AG08396 (cell line): ENCODE measurements around the gene PROSER3.
A peak's percentile ranks its signal among the peaks of the same experiment; 100 is the strongest.
"Not testable (repeated sequence)": the region's sequence is repeated elsewhere in the genome, so short reads cannot be mapped to it uniquely, and the experiment has no call there.

ENCODE experiments used
- DNase-seq: peaks from one replicate; pipeline ENCODE4 v3.0.0; 2012; ENCODE audit warnings: low spot score, mixed read lengths

The PROSER3 gene

DNA sequence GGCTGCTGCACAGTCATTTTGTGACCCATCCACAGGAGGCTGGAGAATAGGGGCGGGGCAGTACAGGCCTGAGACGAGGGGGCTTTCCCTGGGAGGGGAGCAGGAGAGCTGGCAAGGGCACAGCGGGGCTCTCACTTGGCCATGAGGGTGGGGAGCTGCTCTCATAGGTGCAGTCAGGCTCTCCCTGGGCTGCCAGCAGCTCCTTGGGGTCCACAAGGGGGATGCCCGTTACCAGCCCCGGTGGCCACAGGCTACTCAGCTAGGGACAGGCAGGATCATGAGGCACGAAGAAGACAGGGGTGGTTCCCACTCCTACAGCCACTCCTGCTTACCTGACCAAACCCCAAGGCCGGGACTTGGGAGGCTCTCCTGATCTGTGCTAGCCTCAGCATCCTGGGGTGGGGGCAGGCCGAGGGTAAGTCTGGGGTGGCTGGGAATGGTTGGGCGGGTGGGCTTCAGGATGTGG, 33.9 kb downstream of the PROSER3 start:
- DNase-seq = no peak

DNA sequence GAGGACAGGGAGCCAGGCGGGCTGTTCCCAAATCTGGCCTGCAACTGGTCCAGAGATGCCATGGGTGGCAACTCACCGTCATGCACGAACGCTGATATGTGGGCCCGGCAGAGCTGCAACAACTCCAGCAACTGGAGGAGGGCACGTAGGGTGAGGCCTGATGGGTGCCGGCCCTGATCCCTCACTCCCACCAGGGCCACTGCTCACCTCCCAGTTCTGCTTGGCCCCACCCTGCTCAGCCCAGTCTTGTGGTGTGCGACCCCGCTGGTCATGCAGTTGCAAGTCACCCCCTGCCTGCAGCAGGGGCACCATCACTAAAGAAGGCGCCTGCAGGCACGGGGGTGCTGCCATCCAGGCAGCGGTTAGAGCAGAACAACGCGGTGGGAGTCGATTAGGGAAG, 34.3 kb downstream of the PROSER3 start:
- no peak for DNase-seq

DNA sequence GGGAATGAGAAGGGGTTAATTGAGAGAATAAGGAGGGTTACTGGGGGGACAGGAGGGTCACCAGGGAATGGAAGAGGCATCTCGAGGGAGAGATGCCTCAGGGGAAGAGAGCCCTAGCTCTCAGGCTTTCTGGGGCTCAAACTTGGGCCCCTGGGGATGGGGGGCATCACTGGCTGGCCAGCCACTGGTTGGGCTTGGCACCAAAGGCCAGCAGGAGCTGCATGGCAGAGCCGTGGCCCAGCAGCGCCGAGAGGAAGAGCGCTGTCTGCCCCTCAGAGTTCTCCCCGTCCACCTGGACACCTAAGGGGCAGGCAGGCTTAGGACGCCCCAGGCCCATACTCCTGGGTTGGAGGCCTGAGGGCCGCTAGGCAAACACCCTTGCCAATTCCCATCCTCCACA, 34.9 kb downstream of the PROSER3 start:
- DNase-seq = no peak

DNA sequence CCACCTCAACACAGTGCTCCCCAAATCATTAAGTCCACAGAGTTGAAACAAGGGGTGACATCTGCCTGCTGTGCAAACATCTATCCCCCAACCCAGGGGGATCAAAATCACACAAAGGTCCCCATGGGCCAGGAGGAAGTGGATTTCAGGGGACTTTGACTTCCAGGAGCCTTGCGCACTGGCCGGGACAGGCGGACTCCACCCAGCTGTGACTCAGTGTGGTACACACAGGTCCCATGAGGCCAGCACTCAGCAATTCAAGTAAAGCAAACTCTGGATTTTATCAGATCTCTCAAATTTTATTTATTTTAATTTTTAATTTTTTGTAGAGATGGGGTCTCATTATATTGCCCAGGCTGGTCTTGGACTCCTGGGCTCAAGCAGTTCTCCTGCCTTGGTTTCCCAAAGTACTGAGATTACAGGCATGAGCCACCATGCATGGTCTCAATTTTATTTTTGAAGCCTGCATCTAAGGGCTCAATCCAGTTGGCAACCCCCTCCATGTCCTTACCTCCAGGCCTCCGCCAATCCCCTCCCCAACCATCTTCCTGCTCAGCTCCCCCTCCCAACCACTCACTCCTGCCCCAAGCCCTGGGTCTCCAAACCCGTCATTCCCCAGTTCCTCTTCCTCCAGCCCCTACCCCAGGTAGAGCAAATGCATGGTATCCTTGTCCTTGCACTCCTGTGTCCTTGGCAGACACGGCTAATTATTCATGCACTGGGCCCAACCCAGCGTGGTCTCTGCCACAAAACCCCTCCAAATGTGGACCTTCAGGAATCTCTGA, 35.6 kb downstream of the PROSER3 start:
- DNase-seq = peak; percentile 58

DNA sequence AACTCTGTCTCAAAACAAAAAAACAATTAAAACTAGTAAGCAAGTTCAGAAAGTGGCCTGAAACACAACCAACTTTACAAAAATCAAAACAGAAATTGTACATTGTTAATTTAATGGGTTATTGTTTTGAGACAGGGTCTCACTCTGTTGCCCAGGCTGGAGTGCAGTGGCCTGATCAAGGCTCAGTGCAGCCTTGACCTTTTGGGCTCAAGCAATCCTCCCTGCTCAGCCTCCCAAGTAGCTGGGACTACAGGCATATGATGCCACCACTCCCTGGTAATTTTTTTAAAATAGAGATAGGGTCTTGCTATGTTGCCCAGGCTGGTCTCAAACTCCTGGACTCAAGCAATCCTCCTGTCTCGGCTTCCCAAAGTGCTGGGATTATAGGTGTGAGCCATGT, 37.6 kb downstream of the PROSER3 start:
- DNase-seq = not testable (repeated sequence)

DNA sequence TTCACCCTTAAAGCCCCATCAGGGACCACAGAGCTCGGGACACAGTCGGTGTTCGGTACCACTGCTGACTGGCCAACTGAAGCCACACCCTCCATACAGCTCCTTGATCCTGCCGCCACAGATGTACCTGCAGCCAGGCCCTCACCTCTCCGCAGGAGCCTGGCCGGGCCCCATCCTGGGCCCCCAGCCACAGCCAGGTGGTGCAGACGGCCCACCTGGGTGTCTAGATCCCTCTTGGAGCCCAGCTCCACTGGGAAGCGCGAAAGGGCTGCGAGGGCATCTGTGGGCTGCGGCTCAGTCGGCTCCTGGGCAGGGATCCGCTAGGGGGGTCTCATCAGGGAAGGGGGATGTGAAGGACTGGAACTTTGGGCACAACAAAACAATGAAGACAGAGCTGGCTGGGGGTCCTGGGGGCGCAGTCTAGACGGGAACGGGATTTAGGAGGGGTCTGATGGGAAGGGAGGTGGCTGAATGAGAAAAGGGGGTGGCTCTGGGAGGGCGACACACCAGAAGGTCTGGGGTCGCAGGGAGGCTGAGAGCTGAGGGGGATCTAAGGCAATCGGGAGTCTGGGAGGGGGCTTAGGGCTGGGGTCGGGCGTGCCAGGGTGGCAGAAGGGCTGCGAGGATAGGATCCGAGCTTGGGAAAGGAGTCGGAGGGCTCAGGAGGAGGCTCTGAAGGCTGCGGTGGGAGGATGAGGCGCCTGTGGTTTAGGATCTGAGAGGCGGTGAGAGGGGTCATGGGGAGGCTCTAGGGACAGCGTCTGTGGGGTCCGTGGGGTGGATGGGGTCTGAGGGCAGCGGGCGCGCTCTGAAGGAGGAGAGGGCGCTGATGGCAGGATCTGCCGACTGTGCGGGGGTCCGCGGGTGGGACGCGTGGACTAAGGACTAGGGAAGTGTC, 38.9 kb downstream of the PROSER3 start:
- DNase-seq = no peak

DNA sequence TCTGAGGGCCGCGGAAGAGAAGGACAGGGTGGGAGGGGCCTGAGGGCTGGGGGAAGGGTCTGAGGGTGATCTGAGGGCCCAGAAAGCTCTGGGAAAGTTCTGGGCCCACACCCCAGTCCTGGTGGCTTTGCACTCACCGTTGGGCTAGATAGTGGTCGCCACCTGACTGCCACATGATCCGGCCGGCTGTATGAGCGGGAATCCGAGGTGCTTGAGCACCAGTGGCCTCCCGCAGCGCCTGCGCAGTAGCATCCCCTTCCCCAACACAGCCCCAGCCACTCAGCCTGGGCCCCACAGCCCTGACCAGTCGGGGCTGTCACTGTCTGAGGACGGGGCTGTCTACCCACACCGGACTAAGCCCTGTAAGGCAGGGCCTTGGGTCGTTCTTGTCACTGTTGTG, 39.7 kb downstream of the PROSER3 start:
- DNase-seq = no peak

DNA sequence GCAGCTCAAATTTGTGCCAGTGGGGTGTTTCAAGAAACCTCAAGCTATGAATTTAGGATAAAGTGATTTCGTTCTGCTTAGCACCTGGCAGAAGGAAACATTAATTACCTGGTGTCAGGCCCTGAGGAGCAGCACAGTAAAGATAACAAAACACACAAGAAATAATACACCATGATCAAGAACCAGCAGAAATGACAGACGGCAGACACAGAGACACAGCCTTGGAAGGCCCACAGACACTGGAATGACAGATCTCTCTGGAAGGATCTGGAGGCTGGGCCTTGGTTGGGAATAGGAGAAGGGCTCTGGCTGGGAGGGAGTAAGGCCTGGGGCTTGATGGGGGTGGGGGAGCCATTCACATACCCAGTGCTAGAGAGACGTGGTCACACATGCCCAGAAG, 43.9 kb downstream of the PROSER3 start:
- DNase-seq = no peak

DNA sequence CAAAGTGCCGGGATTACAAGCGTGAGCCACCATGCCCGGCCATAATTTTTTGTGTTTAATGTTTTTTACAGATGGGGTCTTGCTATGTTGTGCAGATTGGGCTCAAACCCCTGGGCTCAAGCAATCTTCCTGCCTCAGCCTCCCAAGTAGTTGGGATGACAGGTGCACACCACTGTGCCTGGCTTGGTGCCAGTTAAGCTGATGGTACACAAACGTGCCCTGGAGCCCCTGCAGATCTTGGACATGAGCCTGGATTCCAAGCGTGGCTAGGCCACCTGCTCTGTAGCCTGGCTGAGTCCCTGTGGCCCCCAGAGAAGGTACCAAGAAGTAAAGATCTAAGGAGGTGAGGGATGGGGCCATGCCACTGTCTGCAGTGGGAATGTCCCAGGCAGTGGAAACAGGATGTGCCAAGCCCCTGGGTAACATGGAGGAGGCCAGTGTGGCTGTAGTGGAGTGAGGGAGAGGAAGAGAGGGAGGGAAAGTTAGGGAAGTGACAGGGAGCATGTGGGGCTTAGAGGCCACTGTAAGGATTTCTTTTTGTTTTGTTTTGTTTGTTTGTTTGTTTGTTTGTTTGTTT, 47.6 kb downstream of the PROSER3 start:
- DNase-seq = no peak

DNA sequence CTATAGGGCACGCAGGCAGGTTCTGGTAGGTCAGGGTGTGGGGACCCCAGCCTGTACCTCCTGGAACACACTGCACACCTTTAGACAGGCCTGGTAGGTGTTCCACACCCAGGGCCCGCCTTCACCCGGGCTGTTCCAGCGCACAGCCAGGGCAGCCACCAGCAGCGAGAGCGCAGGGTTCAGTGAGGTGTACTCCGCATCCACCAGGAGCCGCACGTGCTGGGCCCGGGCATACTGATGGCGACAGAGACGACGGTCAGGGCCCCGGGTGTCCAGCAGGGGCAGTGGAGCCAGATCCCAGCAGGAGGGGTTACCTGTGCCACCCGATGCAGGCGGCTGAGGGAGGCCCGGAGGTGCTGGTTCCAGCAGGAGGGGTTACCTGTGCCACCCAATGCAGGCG, 48.6 kb downstream of the PROSER3 start:
- DNase-seq = no peak

DNA sequence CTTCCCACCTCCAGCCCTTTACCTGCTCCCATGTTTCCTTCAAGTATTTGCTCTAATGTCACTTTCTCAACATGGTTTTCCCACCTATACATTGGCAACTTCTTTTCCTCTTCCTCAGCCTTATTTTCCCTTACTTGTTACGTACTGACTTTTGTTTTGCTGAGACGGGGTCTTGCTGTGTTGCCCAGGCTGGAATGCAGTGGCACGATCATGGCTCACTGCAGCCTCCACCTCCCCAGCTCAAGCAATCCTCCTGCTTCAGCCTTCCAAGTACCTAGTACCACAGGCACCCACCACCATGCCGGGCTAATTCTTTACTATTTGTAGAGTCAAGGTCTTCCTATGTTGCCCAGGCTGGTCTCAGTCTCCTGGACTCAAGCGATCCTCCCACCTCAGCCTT, 49.7 kb downstream of the PROSER3 start:
- DNase-seq = no peak

DNA sequence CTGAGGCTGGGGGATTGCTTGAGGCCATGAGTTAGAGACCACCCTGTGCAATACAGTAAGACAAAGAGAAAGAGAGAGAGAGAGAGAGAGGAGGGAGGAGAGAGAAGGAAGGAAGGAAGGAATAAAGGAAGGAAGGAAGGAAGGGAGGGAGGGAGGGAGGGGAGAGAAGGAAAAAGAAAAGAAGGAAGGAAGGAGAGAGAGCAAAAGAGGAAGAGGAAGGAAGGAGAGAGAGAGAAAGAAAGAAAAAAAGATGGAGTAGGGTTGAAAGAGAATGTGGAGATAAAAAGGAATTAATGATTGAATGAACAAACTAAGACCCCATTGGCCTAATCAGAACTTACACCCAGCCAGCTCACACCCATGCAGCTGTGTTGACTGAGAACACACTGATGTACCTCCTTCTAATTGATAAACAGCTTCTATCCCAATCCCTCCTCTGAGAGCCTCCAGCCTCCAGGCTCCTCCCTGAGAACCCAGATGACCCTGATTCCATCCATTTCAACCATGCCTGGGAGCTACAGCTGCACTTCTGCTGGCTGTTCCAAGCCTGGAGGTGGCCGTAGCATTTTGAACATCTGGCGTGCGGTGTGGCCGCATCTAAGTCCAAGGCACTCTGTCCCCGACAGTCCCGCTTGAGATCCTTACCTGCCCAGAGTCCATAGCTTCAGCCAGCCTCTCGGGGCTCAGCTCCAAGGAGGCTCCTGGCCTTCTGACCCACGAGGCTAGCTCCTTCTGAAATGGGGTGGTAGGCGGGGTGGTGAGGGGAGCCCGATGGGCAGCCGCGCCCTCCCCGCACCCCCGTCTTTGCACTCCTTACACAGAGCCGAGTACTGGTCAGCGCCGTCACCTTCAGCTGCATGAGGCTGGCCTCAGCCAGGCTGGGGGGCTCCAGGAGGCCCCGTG, 53.6 kb downstream of the PROSER3 start:
- DNase-seq = no peak

DNA sequence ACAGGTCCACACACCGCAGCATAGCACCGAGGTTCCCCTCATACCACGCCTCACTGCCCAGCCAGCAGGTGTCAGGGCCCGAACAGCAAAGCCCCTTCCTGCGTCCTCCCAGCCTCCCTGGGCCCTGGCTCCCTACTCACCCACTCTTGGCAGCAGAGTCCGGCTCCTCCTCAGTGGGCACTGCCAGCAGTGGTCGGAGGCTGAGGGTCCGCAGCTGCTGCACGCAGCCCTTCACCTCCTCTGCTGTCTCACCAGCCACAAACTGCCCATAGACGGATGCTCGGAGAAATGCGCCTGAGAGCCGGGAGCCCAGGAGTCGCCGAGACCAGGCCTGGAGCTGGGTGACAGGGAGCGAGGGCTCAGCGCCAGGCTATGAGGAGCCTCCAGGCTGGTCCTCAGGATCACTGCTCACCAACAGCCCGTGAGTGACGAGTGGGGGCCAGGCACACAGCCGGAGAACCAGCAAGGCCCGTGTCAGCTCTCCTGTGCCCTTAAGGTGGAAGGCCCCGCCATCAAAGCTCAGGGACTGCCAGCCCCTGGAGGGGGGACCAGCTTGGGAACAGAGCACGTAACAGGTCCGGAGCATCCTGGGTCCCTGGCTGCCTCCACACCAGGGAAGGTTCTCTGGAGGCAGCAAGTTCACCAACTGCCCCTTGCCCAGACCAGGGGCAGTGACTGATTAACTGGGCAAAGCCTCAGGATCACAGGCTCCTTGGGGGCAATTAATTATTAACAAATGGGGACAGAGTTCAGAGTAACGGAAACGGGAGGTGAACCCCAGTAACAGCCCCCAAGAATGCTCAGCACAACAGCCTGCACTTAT, 54.5 kb downstream of the PROSER3 start, which contains the start of gene PRODH2:
TSS of gene PRODH2 (minus strand) at position 626 of the 823 bp plus-strand sequence. CDS start at position 586, 40 bp downstream.
- DNase-seq = no peak

DNA sequence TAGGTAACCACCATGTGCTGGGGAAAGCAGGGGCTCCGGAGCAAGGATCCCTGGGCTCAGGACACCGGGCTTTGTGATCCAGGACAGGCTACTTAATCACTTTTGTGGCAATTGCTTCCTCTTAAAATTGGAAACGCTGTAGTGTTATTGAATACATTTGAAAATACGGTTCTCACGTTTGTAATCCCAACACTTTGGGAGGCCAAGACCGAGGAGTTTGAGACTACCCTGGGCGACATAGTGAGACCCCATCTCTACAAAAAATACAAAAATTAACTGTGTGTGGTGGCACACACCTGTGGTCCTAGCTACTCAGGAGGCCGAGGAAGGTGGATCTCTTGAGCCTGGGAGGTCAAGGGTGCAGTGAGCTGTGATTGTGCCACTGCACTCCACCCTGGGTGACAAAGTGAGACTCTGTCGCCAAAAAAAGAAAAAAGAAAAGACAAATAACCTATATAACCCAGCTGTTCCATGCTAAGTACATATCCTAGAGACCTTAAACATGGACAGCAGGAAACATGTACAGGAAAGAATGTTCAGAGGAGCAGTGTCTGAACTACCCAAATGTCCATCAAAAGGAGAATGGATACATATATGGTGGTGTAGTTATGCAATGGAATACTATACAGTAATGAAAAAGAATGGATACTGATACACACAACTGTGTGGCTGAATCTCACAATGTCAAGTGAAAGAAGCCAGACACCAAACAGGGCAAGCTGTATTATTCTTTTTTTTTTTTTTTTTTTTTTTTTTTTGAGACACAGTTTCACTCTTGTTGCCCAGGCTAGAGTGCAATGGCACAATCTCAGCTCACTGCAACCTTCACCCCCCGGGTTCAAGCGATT, 55.3 kb downstream of the PROSER3 start:
- DNase-seq = no peak

DNA sequence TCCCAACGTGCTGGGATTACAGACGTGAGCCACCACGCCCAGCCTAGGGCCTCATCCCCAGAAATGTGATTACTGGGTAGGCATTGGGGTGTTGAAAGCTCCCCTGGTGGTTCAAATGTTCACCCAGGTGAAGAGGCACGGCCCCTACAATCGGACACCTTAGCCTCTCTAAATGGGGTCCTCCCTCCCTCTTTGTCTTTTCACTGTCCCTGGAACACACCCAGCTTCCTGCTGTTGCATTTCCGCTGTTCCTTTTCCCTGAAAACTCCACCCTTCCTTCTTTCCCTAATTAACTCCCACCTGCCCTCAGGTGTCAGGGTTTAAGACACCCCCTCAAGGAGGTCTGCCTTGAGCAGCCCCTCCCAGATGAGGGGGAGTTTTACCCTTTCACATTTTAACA, 58.3 kb downstream of the PROSER3 start:
- no peak for DNase-seq

DNA sequence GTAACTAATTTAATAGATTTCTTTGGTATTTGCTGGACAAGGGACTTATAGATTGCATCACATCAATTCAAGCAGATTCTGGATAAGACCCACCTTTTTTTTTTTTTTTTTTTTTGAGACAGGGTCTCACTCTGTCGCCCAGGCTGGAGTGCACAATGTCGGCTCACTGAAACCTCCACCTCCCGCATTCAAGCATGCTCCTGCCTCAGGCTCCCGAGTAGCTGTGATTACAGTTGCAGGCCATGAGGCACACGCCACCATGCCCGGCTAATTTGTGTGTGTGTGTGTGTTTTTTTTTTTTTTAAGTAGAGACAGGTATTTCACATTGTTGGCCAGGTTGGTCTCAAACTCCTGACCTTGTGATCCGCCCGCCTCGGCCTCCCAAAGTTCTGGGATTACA, 58.9 kb downstream of the PROSER3 start:
- DNase-seq = no peak

DNA sequence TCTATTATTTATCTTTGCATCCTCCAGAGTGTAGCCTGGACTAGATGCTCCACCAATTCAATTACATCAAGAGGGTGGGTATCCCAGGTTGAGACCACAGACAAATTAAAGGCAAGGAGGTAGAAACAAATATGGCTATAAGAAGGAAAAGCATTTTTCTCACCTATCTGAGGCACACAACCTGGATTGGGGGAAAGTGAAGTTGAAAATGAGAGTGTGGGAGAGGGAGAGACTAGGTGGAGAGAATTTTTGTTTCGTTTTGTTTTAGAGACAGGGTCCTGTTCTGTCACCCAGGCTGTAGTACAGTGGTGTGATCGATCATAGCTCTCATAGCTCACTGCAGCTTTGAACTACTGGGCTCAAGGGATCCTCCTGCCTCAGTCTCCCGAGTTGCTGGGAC, 60.5 kb downstream of the PROSER3 start:
- no peak for DNase-seq
